ENCODE measurements around the gene AQP12A.

Gene AQP12A

DNA sequence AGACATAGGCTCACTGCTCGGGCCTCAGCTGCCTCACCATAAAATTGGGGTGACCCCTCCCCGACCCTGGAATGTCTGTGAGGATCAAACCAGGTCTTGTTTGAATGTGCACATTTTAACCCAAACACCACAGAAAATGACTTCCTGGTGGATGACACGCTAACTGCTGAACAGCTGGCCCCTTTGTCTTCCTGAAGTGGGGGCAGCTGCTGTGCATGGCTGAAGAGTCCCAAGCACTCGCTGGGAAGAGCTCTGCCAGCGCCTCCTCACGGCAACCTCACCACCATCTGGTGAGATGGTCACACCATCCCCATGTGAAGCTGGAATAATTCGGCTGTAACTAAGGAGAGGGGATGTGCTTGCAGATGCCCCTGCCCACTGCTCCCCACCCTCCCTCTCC is 34.0 kb downstream of the AQP12A start:
- DNase-seq, result no peak

DNA sequence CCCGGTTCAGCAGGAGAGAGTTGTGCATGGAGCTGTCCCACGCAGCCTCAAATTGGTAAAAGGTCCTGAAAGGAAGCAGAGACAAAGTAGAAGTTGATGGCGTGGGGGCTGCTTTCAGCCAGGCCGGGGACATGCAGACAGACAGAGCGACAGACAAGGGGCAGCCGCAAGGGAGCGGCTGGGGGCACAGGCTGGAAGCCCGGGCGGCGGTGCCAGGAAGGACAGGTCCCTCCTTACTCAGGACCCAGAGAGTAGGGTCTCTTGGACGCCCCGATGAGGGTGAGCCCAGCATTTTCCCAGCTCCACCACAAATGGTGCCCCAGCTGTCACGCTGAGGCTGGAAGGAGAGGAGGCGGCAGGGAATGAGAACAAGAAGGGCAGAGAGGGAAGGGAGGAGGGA is 35.2 kb downstream of the AQP12A start:
- no peak for DNase-seq

DNA sequence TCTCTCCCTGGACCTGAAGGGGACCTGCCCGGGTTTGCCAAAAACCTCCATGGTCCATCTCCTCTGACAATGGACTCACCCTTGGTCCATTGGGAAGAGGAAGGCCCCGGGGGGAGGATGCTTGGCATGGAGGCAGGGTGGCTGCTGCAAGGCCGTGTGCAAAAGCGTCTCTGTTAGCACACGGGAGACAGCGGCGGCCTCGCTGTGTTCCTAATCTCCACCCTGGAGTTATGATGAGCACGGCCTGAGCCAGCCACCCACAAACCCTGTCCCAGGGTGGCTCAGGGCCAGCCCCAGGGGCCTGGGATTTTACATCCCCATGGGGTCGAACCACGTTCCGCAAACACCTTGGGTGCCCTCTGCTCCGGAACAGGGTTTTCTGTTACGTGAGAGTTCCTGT is 35.8 kb downstream of the AQP12A start:
- DNase-seq, result no peak

DNA sequence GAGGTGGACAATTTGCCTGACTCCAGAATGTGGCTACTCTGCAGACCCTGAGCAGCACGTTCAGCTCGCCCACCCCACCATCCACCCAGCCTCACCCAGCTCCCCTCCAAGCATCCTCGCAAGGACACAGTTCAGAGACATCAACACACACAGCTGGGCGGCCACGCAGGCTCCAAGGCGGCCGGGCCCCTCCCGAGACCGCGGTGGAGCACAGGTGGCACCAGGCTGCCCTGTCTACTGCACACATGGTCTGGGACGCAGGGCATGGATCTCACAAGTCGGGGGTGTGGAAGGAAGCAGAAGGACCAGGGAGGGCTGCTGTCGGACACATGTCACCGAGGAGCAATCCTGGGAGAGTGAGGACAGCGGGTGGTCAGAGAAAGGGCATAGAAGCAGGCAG is 36.2 kb downstream of the AQP12A start:
- DNase-seq, result no peak

DNA sequence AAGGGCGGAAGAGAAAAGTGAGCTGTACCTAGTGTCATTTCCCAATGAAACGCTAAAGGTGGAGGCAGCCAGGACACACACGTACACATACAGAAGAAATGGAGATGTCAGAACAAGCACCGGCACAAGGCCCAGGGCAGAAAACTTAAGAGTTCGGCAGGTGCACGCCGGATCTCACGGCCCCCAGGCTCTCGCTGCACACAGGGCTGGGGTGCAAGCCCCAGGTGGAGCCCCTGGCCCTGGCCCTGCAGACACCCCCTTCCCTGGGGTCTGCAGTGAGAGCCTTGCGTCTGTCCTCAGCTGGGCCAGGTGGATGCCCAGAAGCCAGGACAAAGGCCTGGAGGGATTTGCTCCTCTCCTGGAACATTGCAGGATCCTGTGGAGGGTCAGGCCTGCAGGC is 36.7 kb downstream of the AQP12A start:
- no peak for DNase-seq

DNA sequence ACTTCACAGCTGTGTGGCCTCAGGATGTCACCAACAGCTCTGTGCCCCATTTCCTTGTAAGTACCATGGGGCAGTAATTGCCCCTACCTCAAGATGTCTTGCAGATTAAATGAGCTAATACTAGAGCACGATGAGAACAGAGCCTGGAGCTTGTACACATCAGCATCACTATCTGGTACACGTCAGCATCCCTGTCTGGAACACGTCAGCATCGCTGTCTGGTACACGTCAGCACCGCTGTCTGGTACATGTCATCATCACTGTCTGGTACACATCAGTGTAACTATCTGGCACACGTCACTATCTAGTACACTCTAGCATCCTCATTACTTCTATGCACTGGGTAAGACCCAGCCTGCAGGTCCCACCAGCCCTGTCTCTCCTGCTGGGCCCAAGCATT is 37.2 kb downstream of the AQP12A start:
- no peak for DNase-seq

DNA sequence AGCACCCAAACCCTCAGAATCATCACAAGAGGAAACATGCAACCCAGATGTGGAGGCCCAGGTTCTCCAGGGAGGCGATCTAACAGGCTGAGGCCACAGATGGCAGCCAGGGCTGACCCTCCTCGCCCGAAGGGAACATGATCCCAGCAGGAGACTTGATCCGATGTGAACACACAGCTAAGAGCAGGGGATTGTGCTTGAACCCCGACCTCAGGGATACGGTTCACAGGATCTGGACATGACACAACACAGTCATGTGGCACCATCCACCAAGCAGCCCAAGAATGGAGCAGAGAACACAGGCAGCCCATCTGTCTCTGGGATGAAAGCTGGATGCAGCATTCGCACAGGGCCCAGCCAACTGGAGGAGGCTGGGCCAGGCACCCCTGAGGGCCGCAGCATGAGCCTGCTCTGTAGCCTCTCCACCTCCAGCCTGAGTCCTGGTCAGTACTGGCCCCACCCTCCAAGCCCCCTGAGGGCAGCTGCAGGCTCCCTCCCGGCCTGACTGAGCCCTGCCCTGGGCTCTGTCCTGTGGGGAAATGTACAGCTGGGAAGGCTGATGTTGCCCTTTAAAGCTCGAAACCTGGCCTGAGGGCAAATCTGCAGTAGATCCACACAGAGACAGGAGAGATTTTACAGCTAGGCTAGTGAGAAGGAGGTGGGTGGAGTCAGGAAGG is 39.0 kb downstream of the AQP12A start:
- no peak for DNase-seq

DNA sequence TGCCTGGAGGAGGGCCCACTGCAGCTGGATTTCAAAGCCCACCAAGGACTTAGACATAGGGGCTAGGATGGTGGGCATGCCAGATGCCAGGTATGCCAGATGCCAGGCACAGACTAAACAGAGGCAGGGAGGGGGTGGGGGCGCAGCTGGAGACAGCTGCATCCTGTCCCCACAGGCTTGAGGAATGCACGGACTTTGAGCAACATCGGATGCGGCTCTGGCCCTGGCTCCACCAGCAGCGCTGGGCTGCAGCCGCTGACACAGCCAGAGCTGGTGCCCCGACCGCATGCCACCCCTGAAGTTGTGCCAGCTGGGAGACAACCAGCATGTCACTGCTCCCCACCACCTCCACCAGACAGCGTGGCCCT is 39.5 kb downstream of the AQP12A start:
- no peak for DNase-seq

DNA sequence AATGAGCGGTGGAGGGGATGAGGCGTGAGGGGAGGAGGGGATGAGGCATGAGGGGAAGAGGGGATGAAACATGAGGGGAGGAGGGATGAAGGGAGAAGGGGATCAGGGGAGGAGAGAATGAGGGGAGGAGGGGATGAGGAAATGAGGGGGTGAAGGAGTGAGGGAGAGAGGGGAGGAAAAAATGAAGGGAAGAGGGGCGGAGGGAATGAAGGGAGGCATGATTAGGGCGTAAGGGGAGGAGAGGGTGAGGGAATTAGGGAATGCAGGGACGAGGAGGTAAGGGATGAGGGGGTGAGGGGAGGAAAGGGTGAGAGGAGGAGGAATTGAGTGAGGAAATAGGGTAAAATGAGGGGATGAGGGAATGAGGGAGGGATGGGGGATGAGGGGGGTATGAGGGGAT is 40.5 kb downstream of the AQP12A start:
- no peak for DNase-seq

DNA sequence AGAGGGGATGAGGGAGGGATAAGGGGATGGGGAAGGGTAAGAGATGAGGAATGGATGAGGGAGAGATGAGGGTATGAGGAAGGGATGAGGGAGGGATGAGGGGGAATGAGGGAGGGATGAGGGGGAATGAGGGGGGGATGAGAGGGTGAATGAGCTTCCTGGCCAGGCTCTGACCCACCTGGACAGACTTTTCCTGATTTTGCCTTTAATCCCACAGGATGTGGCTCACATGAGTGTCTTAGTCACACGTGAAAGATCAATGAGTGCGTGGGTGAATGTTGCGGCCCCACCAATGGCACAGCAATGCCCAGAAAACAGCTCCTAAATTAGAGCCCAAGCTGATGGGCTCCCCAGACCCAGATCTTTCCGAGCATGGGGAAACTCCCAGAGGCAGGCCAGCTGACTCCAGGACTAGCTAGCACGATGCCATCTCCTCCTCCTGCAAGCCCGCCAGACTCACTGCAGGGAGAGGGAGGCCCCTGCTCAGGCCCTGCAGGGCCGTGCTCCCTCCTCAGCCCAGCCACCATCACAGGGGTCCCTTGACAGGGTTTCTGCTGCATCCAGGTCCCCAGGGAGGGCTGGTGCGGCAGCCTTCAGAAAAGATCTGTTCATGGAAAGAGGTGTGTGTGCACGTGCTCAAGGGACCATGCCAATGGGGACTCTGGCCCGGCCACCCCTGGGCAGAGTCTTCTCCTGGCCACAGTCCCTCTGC is 41.4 kb downstream of the AQP12A start:
- no peak for DNase-seq

DNA sequence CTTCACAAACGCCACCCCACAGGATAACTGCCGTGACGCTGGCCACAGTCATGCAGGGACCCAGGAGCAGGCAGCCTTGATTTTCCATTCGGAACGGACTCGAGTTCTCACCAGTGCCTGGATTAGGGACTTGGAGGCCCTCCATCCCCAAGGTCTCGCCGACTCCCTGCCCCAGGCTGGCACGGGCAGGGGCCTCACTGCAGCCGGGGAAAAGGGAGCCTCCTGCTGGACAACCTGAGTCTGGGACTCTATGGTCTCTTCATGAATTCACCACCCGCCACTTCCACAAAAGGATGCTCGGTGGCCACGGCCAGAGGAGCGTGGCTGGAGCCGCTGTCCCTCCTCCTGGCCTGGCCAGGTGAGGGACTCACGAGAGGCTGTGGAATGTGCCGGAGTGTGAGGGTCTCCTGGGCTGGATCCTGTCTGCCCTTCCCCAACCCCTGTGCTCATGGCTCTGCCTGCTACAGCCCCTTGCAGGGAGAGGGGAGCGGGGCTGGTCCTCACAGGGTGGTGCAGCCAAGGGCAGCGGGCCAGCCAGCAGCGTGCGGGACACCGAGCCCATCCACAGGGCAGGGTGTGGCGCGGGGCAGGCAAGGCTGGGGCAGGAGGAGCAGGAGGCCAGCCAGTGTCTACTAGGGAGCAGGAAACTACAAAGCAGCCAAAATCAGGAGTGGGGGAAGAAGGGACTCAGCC is 42.3 kb downstream of the AQP12A start:
- peak; percentile 29 to 33 for DNase-seq

DNA sequence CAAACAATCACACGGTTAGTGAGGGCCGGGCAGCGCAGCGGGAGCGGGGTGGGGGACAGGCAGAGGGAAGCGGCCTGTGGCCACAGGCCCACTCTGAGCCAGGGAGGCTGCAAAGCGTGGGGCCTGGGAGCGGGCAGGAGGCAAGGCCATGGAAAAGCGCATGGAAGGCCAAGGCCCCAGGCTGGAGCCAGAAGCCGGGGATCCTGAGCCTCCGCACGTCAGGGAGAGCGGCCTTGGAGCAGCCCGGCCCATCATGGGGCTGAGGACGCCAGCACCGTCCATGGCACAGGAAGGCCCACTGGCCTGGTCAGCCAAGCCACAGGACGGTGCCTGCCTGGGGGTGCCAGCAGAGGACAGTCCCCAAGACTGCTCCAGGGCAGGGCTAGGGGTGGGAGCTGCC is 43.1 kb downstream of the AQP12A start:
- no peak for DNase-seq

DNA sequence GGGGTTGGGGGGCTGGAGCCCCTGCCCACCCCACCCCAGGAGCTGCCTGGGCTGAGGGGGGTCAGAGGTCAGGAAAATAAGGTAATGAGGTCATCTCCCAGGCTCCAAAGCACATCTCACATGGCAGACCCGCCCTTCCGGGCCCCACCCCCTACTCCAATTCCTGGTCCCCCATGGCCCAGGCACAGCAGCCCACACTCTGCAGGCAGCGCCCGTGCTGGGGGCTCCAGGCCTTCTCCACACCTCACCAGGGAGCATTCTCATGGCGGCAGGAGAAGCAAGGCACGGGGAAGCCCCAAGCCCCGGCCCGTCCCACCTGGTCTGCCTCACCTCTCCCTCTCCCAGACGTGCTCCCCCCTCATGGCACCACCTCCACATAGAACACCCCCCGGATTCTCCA is 43.8 kb downstream of the AQP12A start:
- no peak for DNase-seq

DNA sequence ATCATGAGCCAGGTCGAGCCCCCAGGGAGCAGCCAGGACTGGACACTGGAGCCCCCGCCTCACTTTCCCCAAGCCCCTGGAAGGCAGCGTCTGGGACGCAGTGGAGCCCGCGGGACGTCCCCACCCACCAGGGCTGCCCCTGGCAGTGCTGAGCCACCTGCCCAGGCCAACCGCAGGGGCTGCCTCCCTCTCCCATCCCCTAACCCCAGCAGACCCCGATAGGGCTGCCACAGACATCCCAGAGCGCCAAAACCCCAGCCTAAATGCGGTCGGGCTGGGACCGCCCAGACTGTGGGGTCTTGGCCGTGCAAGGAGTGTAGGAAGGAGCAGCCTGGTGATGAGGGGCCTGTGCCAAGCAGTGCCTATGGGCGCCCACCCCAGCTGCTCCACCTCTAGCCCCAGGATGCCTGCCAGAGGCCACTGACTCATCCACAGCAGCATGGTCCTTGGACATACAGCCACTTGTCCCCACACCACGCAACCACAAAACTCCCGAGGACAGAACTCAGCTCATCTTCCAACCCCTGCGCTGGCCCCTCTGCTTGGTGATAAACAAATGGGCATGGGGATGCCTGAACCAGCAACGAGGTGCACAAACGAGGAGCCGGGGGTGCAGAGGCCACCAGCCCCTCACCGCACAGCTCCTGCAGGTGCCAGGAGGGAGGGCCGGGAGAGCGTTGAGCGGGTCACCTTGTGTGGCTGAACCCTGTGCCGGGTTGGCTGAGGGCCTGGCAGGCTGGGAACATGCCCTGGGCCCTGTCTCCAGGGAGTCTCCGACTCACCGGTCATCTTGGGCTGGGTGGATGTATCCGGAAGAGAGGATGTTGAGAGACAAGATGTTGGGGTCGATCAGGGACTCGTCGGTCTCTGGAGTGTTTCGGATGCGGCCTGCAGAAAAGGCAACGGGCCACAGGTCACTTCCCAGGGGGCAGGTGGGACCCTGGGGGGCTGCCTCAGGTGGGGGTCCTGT is 44.9 kb downstream of the AQP12A start:
- no peak for DNase-seq

DNA sequence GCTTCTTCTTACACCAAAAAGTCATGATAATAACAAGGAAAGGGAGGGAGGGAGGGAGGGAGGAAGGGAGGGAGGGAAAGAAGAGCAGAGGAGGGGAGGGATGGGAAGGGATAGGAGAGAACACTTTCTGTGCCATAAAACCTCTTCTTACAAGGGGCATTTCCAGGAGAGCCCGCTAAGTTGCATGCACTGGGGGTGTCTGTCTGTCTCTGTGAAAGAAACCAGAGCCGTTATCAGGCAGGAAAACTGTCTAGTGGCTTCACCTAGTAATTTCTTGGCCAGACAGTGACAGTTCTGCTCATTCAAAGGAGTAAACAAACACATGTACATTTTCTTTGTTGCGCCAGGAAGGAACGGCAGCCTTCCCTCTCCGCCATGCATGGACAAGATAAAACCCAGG is 45.8 kb downstream of the AQP12A start:
- no peak for DNase-seq

DNA sequence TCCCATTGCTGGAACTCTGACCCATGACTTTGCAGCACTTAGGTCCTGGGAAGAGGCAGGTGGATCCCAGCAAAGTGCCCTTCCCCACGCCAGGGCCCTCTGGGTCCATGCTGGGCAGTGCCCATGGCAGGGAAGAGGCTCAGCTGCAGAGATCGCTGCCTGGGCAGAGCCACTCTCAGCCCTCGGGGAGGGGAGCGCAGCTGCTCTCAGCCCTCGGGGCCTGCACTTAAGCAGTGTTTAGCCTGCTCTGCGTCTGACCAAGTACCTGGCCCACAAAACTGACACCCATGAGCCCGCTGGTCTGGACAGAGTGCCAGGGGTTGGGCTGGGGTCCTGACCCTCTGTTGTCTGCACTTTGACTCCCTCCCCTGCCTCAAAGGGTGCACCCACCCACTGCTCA is 46.3 kb downstream of the AQP12A start:
- DNase-seq, result no peak

DNA sequence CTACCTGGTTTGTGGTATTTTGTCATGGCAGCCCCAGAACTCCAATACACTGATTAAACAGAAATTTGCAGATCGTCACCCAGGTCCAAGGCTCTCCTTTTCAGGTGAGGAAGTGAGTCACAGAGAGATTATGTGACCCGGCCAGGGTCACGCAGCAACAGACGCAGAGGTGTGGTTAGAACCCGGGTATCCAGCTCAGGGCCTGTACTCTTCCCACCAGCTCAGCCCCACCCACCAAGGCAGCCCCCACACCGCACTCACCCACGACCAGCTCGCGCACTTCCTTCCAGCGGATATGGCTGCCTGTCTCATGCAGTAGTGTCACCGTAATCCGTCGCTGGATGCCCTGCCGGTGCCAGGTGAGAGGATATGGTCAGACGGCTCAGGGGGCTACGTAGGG is 48.1 kb downstream of the AQP12A start:
- peak; percentile 27 to 37 for DNase-seq

DNA sequence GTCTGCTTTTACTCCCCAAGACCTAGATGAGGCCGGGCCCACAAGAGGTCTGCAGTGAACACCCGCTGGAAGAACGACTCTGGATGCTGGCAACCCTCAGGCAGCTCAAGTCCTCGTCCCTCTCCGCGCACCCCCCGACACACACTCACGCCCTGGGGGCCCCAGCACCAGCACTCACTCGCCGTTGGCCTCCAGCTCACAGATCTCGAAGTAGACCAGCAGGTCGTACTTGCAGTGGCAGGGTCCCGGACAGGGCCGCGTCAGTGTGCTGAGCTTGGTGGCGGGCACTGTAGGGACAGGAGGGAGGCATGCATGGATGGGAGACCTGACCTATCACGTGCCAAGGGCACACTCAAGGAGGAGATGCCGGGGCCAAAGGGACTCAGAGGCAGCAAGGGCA is 49.4 kb downstream of the AQP12A start:
- no peak for DNase-seq

DNA sequence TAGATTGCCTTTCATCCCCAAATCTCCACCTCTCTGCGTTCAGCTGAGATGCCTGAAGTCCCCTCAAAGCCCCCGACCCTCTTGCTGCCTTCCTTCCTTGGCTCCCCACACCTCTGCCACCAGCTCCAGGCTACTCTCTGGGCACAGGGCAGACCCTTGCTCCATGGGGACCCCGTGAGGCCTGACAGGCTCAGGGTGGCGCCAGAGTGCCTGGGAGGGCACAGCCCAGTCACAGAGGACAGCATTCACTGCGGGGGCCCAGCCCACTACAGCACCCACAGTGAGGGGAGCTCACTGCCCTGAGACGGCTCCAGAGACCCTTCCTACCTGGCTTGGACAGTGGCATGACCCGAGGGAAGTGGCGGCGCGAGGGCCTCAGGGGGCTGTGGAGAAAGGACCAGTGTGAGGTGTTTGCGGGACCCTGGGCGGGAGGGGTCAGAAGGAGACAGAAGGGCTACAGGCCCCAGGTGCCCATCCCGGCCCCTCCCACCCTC is 51.0 kb downstream of the AQP12A start:
- no peak for DNase-seq

DNA sequence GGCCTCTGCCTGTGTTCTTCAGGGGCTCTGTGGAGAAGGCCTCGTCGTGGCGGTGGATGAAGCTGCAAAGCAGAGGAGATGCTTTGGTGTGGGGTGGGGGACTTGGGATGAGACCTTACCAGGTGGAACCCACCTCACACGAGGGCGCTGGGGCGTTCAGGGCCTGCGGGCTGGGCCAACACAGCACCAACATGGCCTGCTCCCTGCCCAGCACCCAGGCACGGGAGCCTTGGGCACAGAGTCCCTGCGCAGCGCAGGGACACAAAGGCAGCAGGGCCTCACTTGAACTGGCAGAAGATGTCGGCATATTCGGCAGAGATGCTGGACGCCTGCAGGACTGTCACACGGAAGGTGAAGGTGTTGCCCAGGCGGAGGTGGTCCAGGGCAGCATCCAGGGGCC is 53.8 kb downstream of the AQP12A start:
- DNase-seq, result no peak

DNA sequence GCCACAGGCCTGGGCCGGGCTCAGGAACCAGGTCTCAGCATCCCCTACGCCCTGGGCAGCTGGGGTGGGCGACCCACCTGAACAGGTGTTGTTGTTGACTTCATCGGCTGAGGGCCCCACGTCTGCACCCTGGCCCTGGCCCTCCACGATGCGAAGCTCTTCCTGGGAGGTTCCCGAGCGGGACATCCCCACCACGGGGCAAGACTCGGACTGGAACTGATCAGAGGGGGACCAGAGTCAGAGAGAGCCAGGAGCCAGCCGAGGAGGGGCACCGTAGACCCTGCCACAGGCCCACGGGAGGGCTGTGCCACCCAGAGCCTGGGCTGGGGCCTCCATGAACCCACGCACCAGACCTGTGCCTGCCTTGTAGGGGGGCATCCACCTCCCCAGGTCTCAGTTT is 54.3 kb downstream of the AQP12A start:
- no peak for DNase-seq

DNA sequence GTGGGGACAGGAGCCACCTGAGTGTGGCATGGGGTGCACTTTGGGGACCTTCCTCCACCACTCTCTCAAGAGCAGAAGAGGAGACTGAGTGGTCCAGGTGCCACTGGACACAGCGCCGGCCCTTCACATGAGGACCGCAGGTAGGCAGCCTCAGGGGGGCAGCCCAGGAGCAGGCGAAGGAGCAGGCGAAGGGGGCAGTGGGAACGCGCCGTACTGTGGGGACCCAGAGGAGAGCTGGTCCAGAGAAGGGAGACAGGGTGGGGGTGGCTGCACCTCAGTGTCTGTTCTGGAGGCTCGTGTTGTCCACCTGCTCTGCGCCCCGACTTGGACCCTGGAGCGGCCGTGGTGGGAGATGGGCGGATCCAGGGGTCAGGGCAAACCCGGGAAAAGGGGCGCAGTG is 55.0 kb downstream of the AQP12A start:
- DNase-seq, result no peak

DNA sequence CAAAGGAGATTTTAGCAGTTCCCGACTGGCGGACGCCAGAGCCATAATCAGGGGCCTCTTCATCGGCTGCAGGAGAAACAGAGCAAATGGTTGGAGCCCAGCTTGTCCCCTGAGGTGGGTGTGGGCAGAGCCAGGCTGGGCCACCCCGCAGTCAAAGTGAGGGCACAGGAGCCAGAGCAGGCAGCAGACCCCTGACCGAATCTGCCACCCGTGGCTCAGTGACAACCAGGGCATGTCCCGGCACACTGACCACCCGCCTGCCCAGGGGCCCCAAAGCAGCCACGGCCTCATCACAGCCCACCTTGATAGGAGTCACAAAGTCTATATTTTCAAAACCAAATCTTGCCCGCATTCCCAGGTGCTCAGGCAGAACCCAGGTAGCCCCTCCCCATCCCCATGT is 55.6 kb downstream of the AQP12A start:
- DNase-seq, result no peak

Data from activated T-cell treated with anti-CD3 and anti-CD28 coated beads, Interleukin-2, amount 50 U/mL, for 48 hours (primary cell).